NOMO-1 treated with dmso at 0.1 percent for 144 hours (cell line): ENCODE results near the gene PRIM2.
A peak's percentile ranks its signal among the peaks of the same experiment; 100 is the strongest.
"Not testable (repeated sequence)": the region's sequence is repeated elsewhere in the genome, so short reads cannot be mapped to it uniquely, and the experiment has no call there.

ENCODE experiments used
- DNase-seq: peaks from one replicate; lab custom pipeline; 2025; ENCODE audit not compliant: unreplicated experiment; lab: John Stamatoyannopoulos, UW

PRIM2 gene

DNA sequence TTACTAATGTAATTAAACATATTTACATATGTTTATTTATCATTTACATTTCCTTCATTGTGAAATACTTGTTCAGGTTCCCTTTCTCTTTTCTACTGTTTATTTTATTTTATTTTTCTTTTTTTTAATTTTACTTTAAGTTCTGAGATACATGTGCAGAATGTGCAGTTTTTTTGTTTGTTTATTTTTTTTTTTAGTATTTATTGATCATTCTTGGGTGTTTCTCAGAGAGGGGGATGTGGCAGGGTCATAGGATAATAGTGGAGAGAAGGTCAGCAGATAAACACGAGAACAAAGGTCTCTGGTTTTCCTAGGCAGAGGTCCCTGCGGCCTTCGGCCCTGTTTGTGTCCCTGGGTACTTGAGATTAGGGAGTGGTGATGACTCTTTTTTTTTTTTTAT lies 8.7 kb upstream of the PRIM2 start:
- not testable (repeated sequence) for DNase-seq

DNA sequence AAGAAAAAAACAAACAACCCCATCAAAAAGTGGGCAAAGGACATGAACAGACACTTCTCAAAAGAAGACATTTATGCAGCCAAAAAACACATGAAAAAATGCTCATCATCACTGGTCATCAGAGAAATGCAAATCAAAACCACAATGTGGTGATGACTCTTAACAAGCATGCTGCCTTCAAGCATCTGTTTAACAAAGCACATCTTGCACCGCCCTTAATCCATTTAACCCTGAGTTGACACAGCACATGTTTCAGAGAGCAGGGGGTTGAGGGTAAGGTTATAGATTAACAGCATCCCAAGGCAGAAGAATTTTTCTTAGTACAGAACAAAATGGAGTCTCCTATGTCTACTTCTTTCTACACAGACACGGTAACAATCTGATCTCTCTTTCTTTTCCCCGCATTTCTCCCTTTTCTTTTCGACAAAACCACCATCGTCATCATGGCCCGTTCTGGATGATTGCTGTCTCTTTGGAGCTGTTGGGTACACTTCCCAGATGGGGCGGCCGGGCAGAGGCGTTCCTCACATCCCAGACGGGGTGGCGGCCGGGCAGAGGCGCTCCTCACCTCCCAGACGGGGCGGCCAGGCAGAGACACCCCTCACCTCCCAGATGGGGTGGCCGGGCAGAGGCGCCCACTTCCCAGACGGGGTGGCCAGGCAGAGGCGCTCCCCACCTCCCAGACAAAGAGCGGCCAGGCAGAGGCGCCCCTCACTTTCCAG lies 7.2 kb upstream of the PRIM2 start:
- DNase-seq: not testable (repeated sequence)

DNA sequence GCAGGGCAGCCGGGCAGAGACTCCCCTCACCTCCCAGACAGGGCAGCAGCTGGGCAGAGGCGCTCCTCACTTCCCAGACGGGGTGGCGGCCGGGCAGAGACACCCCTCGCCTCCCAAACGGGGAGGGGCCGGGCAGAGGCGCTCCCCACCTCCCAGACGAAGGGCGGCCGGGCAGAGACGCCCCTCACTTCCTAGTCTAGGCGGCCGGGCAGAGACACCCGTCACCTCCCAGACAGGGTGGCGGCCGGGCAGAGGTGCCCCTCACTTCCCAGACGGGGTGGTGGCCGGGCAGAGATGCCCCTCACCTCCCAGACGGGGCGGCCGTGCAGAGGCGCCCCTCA lies 6.6 kb upstream of the PRIM2 start:
- no peak for DNase-seq

- not testable (repeated sequence) for DNase-seq
These were observed 6.0 kb upstream of the PRIM2 start for GRCh38 chr6:57311300-57312003.

GRCh38 chr6:57312004-57312345 lies 5.5 kb upstream of the PRIM2 start:
- no peak for DNase-seq

DNA sequence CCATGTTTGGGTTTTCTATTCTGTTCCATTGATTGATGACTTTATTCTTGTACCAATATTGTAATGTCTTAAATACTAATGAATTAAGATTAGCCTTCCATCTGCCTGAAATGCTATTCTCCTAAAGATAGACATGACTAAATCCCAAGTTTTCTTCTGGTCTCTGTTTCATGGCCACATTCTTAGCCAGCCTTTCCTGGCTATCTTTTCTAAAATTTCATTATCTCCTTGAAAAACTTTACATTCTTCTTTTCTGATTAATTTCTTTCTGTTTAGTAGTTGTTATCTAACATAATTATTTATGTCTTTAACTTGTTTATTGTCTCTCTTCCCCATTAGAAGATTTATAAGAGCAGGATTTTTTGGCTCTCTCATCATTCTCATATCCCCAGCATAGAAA lies 4.4 kb upstream of the PRIM2 start:
- DNase-seq: no peak

- DNase-seq: no peak
These were observed 3.5 kb upstream of the PRIM2 start for GRCh38 chr6:57313711-57314471.

GRCh38 chr6:57315111-57315510 lies 2.3 kb upstream of the PRIM2 start:
- DNase-seq: no peak

DNA sequence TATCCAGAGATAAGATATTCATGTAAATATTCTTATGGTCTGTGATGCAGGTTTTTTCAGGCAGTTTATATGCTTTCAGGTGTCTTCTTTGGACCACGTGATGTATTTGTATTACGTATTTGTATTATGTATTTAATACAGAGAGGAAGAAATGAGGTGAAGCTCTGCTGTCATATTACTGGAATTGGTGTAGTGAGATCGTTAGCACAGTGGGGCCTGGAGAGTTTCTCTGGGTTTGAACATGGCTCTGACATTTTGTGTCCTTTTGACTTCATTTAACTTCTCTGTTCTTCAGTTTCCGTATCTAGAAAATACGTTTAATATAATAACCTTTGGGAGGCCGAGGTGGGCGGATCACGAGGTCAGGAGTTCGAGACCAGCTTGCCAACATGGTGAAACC lies 1.6 kb upstream of the PRIM2 start:
- DNase-seq: no peak

- peak; percentile 86 for DNase-seq
These were observed 810 bp upstream of the PRIM2 start for GRCh38 chr6:57316581-57317059.

DNA sequence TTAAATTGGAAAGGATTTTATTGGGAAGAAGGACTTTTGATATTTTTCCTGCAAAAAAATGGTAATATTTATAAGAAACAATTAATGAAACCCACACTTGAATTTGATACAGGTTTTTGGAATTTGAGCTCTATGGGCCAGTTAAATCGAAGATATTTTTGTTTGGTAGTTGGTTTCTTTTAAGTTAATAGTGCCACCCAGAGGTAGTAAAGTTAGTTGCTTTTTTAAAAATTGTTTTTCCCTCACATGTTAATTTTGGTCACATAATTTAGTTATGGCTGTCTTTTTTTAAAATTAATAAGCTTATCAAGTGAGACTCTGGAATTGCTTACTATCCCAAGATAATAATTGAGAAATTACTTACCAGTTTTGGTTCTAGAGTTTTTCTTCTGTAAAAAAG lies 7.1 kb downstream of the PRIM2 start:
- no peak for DNase-seq

GRCh38 chr6:57327311-57327710 lies 9.9 kb downstream of the PRIM2 start:
- no peak for DNase-seq

DNA sequence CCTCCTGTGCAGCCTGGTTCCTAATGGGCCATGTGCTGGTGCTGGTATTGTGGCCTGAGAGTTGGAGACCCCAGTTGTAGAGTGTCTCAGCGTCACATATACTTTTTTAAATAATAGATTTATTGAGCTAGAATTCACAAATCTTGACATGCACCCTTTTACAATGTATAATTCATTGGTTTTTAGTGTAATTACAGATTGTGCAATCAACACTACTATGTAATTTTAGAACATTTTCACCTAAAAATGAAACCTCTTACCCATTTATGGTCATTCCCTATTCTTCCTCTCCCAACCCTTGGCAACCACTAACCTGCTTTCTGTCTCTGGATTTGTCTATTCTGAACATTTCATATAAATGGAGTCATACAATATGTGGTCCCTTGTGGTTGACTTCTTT lies 10.6 kb downstream of the PRIM2 start:
- no peak for DNase-seq

DNA sequence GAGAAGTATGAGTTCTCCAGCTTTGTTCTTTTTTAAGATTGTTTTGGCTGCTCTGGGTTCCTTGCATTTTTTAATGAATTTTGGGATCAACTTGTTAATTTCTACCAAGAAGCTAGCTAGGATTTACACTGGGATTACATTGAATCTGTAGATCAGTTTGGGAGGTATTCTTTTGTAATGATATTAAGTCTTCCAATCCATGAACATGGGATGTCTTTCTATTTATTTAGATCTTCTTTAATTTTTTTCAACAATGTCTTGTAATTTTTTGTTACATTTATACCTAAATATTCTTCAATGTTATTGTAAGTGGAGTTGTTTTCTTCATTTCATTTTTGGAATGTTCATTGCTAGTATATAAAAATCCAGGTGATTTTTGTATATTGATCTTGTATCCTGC lies 12.5 kb downstream of the PRIM2 start:
- DNase-seq: no peak

GRCh38 chr6:57342148-57342669 lies 24.8 kb downstream of the PRIM2 start:
- DNase-seq: no peak

GRCh38 chr6:57343342-57343741 lies 25.9 kb downstream of the PRIM2 start:
- not testable (repeated sequence) for DNase-seq

GRCh38 chr6:57346715-57347114 lies 29.3 kb downstream of the PRIM2 start:
- not testable (repeated sequence) for DNase-seq

DNA sequence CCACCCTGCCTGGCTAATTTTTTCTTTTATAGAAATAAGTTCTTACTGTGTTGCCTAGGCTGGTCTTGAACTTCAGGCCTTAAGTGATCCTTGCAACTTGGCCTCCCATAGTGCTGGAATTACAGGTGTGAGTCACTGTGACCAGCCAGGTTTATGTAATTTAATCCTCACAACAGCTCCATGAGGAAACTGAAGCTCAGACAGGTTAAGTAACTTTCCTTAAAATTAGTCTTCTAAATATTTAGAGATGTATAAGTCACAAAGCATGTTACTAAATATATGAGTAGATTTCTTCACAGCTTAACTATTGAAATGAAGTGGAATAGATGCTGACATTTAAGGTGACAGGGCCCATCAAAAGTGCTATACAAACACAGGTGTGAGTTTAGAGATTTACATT lies 30.2 kb downstream of the PRIM2 start:
- DNase-seq: not testable (repeated sequence)

DNA sequence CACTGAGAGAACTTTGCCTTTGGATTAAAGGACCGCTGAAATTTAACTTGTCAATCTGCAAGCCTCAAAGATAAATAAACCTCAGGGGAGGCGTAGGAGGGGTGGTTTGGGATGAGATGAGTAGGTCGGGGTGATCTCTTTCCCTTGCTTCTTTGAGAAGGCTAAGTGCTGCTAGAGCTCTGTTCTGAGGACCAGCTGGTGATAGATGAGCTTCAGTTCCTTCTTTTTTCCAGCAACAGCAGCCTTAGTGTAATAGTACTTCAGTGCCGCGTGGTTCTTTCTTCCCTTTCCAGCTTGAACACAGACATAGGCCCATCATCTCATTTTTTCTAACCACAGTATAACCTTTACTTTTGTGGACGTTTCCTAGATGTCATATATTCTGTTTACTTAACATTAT lies 33.0 kb downstream of the PRIM2 start:
- not testable (repeated sequence) for DNase-seq

GRCh38 chr6:57352596-57352995 lies 35.2 kb downstream of the PRIM2 start:
- not testable (repeated sequence) for DNase-seq

DNA sequence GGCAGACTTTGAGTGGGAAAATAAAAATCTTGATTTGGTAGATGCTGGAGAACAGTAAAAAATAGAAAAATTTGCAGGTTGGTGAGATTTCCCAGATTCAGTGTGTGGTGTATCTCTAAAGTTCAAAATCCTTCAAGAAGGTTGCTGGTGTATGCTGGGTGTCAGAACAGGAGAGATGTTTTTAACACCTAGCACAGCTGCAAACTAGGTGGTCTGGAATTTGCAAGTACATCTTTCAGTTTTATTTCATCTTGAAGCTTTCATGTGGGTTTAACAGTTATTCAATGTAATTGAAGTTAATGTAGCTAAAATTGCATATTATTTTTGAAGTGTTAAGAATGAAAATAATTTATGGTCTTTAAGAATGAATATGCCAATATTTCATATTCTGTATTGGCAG lies 40.9 kb downstream of the PRIM2 start:
- not testable (repeated sequence) for DNase-seq

GRCh38 chr6:57359766-57360165 lies 42.3 kb downstream of the PRIM2 start:
- DNase-seq: not testable (repeated sequence)
